ENCODE results near the gene FLVCR1.

GRCh38 chr1:212873518-212873917 lies 15.4 kb downstream of the FLVCR1 start:
- TF ChIP-seq POLR2A (IDR thresholded peaks at IDR 0.05), result no peak
- no peak for TF ChIP-seq CTCF (IDR thresholded peaks at IDR 0.05)

All from Peyer's patch (tissue), 4 donors.